ENCODE results near the gene FHOD1. TPM values are rescaled to one million over a fixed set of nuclear protein-coding genes. Genes with fewer than 3 reads are reported as not detected.

The FHOD1 gene
- total and polyA plus RNA-seq, 8 donors, result 68.4 to 300 (median 186) TPM

- Histone ChIP-seq H3K27ac (no peak overlapping the region), H3K36me3 (no peaks in the 10 kb centered on the region), H3K9me3 (no peaks in the 10 kb centered on the region), H3K27me3 (peaks cover 0 to 34% of the 10 kb centered on the region in 2 donors), H3K4me1 (peaks cover 27 to 38% of the 10 kb centered on the region in 2 donors), H3K4me3 (peak overlapping the region; percentile 48 to 81)
- no peak for TF ChIP-seq CTCF (IDR thresholded peaks at IDR 0.05)
- ATAC-seq (no peak), DNase-seq (peak in 1 of 4 donors; percentile 32)
- intact Hi-C loops (cut with DNase I), result no loop called here
Measured at GRCh38 chr16:67249178-67250044, 2.1 kb upstream of the FHOD1 start.

- Histone ChIP-seq H3K27me3 (peaks cover 0 to 34% of the 10 kb centered on the region in 2 donors), H3K27ac (peak within 1 kb of the TSS in 1 of 2 donors; percentile 97), H3K4me3 (peak within 1 kb of the TSS; percentile 48 to 81), H3K9me3 (no peaks in the 10 kb centered on the region), H3K36me3 (no peaks in the 10 kb centered on the region), H3K4me1 (peaks cover 35 to 46% of the 10 kb centered on the region in 2 donors)
- DNase-seq (peak in 2 of 4 donors; percentile 50 to 52), ATAC-seq (no peak)
- intact Hi-C loops (cut with DNase I), result no loop called here
- TF ChIP-seq CTCF (IDR thresholded peaks at IDR 0.05), result no peak
Measured at GRCh38 chr16:67248401-67249177, 1.3 kb upstream of the FHOD1 start, which contains the start of gene SLC9A5. SLC9A5 (plus strand) TSS chr16:67248979; CDS start chr16:67249015, 36 bp downstream.

GRCh38 chr16:67248073-67248400 lies 756 bp upstream of the FHOD1 start:
- Histone ChIP-seq H3K27me3 (peaks cover 0 to 34% of the 10 kb centered on the region in 2 donors), H3K4me3 (peak overlapping the region; percentile 48 to 81), H3K36me3 (no peaks in the 10 kb centered on the region), H3K27ac (peak overlapping the region in 1 of 2 donors; percentile 97), H3K9me3 (no peaks in the 10 kb centered on the region), H3K4me1 (peaks cover 41 to 52% of the 10 kb centered on the region in 2 donors)
- no peak for TF ChIP-seq CTCF (IDR thresholded peaks at IDR 0.05)
- no peak for DNase-seq
- intact Hi-C loops (cut with DNase I), result no loop called here
- ATAC-seq, result no peak

GRCh38 chr16:67246756-67247191 lies 507 bp downstream of the FHOD1 start:
- ATAC-seq (peak; percentile 74), DNase-seq (peak in 2 of 4 donors; percentile 74 to 95)
- H3K27me3 ChIP-seq, result peaks cover 0 to 34% of the 10 kb centered on the region in 2 donors
- no peaks in the 10 kb centered on the region for H3K9me3 ChIP-seq
- H3K4me1 ChIP-seq, result peaks cover 54 to 64% of the 10 kb centered on the region in 2 donors
- H3K4me3 ChIP-seq, result peak overlapping the region; percentile 70 to 81
- peak overlapping the region; percentile 92 to 97 for H3K27ac ChIP-seq
- intact Hi-C loops (cut with DNase I), result no loop called here
- H3K36me3 ChIP-seq, result no peaks in the 10 kb centered on the region
- TF ChIP-seq CTCF (IDR thresholded peaks at IDR 0.05), result no peak

All from left lung (tissue), 10 donors.